Kidney (tissue), 14 donors: ENCODE data around the gene LILRA2. TPM values are rescaled to one million over a fixed set of nuclear protein-coding genes. Genes with fewer than 3 reads are reported as not detected.

Experiments used
- DNase-seq, 5 donors: peaks; one replicate each; pipeline ENCODE4 v3.0.0-alpha.2; 2013 to 2020
- FAIRE-seq: peaks from 2 replicates; lab custom pipeline; 2012; peaks lifted over from hg19 to GRCh38; lab: Jason Lieb, UNC
- H3K27ac ChIP-seq, 2 donors: one replicate each; pipeline ENCODE4 v1.7.0; 2013; ENCODE audit warnings: low read depth in 2 of 2, low read length in 2 of 2, inconsistent platforms in 1 of 2
- H3K27me3 ChIP-seq: one replicate; pipeline ENCODE4 v1.7.1; 2013; ENCODE audit warnings: low read length, inconsistent platforms; ENCODE audit not compliant: control insufficient read depth, insufficient read depth
- H3K36me3 ChIP-seq, 3 donors: one replicate each; pipeline versions ENCODE4 v1.7.0 to v1.7.1; 2013; ENCODE audit warnings: low read length in 3 of 3, control low read depth in 1 of 3, inconsistent platforms in 1 of 3; ENCODE audit not compliant: insufficient read depth in 3 of 3, control insufficient read depth in 2 of 3
- H3K4me1 ChIP-seq, 3 donors: one replicate each; pipeline versions ENCODE4 v1.7.0 to v1.7.1; 2013; ENCODE audit warnings: low read length in 3 of 3, inconsistent platforms in 1 of 3, low read depth in 1 of 3; ENCODE audit not compliant: control insufficient read depth in 2 of 3, insufficient read depth in 2 of 3
- H3K4me3 ChIP-seq, 3 donors: one replicate each; pipeline versions ENCODE4 v1.7.0 to v1.8.1; 2013; ENCODE audit warnings: low read length in 3 of 3, control low read depth in 1 of 3, inconsistent platforms in 1 of 3
- H3K9ac ChIP-seq, 3 donors: one replicate each; pipeline versions ENCODE4 v1.7.0 to v1.7.1; 2013; ENCODE audit warnings: low read length in 3 of 3, control low read depth in 1 of 3, inconsistent platforms in 1 of 3
- H3K9me3 ChIP-seq, 3 donors: one replicate each; pipeline versions ENCODE4 v1.7.0 to v1.7.1; 2013; ENCODE audit warnings: low read length in 3 of 3, control low read depth in 1 of 3, inconsistent platforms in 1 of 3; ENCODE audit not compliant: control insufficient read depth in 2 of 3, insufficient read depth in 1 of 3
- intact Hi-C: fragments of 100-400 bp; cut with DNase I; formaldehyde crosslinking; loops from one replicate; pipeline ENCODE4 v1.11.1; 2022
- polyA plus RNA-seq: library from polyadenylated mRNA; stranded (reverse); fragments of 350-450 nt; fragmentation: Illumina TruSeq; extraction: RNeasy Lipid Tissue Mini Kit (QIAGEN cat#74804); gene quantifications from one replicate; pipeline ENCODE4 v1.2.3, GENCODE V29; 2014; ENCODE audit warnings: low read depth, low replicate concordance; ENCODE audit not compliant: insufficient read depth
- total RNA-seq: library from RNA; stranded (reverse); fragmentation: NEBNext Ultra II Directional; extraction: Animal tissue kit (Norgen Biotek cat#: 25700); gene quantifications from one replicate; pipeline ENCODE4 v1.2.1, GENCODE V29; 2021
- TF ChIP-seq, protein P1 (sequence below): IDR thresholded peaks from 3 replicates; pipeline ENCODE4 v1.5.1; 2012; ENCODE audit warnings: mild to moderate bottlenecking, moderate library complexity, borderline replicate concordance; ENCODE audit not compliant: insufficient read depth; ENCODE audit errors: extremely low read depth
- donor health status: control.
- donor health status: control.
- donor health status: control.
- donor health status: control.
- donor health status: control.
- donor health status: DM: yes; HTN: yes; CAD: no.
- donor health status: Normal renal cell carcinoma (clear cell type).

The LILRA2 gene
- total and polyA plus RNA-seq, 2 donors from 2014 or later = 2.1 to 4.2 TPM

DNA sequence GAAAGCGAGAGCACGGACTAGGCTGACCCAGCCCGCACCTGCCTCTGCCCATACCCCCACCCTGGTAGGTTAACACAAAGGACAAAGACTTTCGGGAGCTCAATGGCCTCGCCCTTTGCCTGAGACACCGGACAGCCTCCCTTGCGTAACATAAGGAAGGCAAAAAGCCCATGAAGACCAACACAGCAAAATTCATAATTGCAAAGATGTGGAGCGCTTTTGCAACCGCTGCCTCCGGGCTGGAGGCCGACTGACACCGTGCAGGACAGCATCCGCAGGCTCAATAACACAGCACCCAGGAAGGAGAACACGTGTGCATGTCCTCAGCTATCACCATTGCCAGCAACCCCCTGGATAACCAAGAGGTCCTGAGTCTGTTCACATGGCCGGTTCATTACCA is 35.2 kb downstream of the LILRA2 start:
- Histone ChIP-seq H3K27ac (no peak overlapping the region), H3K9me3 (peaks cover 0 to 16% (median 3%) of the 10 kb centered on the region in 3 donors), H3K27me3 (no peaks in the 10 kb centered on the region), H3K4me1 (no peaks in the 10 kb centered on the region), H3K9ac (no peak overlapping the region), H3K36me3 (no peaks in the 10 kb centered on the region), H3K4me3 (no peak overlapping the region)
- DNase-seq (no peak), FAIRE-seq (no peak)
- TF ChIP-seq, protein P1, sequence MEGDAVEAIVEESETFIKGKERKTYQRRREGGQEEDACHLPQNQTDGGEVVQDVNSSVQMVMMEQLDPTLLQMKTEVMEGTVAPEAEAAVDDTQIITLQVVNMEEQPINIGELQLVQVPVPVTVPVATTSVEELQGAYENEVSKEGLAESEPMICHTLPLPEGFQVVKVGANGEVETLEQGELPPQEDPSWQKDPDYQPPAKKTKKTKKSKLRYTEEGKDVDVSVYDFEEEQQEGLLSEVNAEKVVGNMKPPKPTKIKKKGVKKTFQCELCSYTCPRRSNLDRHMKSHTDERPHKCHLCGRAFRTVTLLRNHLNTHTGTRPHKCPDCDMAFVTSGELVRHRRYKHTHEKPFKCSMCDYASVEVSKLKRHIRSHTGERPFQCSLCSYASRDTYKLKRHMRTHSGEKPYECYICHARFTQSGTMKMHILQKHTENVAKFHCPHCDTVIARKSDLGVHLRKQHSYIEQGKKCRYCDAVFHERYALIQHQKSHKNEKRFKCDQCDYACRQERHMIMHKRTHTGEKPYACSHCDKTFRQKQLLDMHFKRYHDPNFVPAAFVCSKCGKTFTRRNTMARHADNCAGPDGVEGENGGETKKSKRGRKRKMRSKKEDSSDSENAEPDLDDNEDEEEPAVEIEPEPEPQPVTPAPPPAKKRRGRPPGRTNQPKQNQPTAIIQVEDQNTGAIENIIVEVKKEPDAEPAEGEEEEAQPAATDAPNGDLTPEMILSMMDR = no peak
- intact Hi-C loops = no loop called here

DNA sequence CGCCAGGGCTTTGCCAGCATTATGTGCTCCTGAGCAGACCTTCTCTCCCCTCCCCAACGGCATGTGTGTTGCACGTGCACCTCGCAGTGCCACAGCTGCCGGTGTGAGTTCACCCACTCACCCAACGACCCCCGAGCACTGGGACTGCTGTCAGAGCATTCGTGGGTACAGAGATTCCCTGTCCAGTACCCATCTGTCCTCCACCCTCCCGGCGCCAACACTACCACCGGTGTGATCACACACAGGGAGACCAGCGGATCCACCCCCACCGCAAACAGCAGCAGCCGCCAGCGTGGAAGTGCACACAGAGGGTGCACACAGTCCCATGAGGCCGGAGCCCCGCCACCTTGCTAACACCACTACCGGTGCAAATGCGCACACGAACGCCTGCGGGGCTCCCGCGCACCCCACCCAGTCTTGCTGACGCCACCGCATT is 35.8 kb downstream of the LILRA2 start:
- FAIRE-seq (no peak), DNase-seq (peak in 1 of 5 donors; percentile 52)

DNA sequence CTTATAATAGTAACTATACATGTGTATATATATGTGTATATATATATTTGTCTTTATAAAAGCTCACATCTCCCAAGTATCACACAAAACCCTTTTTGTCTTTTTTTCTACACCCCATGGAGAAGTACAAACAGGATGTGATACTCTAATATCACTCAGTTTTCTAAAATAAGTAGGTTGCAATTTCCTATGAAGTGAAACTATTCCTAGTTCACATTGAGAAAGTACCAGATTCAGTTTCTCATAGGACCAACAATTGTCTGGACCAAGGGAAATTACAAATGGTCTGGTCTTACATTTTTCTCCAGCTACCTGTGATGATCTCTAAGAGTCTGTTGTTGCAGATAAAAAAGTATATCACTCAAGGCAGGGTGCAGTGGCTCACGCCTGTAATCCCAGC is 38.8 kb downstream of the LILRA2 start:
- TF ChIP-seq, protein P1 = no peak
- Histone ChIP-seq H3K9me3 (peaks cover 0 to 14% (median 5%) of the 10 kb centered on the region in 3 donors), H3K4me1 (no peaks in the 10 kb centered on the region), H3K27me3 (no peaks in the 10 kb centered on the region), H3K9ac (no peak overlapping the region), H3K4me3 (no peak overlapping the region), H3K27ac (no peak overlapping the region), H3K36me3 (no peaks in the 10 kb centered on the region)
- no peak for FAIRE-seq
- intact Hi-C loops = no loop called here
- DNase-seq = no peak

More for the DNA sequence above, 35.8 kb downstream of the LILRA2 start:
- intact Hi-C loops = no loop called here
- Histone ChIP-seq H3K36me3 (no peaks in the 10 kb centered on the region), H3K27me3 (no peaks in the 10 kb centered on the region), H3K4me1 (no peaks in the 10 kb centered on the region), H3K4me3 (no peak overlapping the region), H3K9me3 (peaks cover 0 to 18% (median 3%) of the 10 kb centered on the region in 3 donors), H3K9ac (no peak overlapping the region), H3K27ac (no peak overlapping the region)
- TF ChIP-seq, protein P1 = no peak

DNA sequence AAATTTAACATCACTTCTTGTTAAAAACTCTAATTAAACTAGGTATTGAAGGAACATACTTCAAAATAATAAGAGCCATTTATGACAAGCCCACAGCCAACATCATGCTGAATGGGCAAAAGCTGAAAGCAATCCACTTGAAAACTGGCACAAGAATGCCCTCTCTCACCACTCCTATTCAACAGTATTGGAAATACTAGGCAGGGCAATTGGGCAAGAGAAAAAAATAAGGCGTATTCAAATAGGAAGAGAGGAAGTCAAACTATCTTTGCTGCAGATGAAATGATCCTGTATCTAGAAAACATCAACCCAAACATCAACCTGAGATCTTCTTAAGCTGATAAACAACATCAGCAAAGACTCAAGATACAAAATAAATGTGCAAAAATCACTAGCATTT is 41.1 kb downstream of the LILRA2 start:
- FAIRE-seq (no peak), DNase-seq (no peak)
- TF ChIP-seq, protein P1 = no peak
- no peaks in the 10 kb centered on the region for H3K4me1 ChIP-seq
- H3K9me3 ChIP-seq = peaks cover 0 to 14% (median 5%) of the 10 kb centered on the region in 3 donors
- no peaks in the 10 kb centered on the region for H3K27me3 ChIP-seq
- no peak overlapping the region for H3K9ac ChIP-seq
- H3K27ac ChIP-seq = no peak overlapping the region
- H3K36me3 ChIP-seq = no peaks in the 10 kb centered on the region
- intact Hi-C loops = no loop called here
- no peak overlapping the region for H3K4me3 ChIP-seq
